Activated CD8-positive, alpha-beta T cell treated with anti-CD3 and anti-CD28 coated beads for 36 hours (primary cell): Measurements from ENCODE around the gene CDH9. TPM values are rescaled to one million over a fixed set of nuclear protein-coding genes. Genes with fewer than 3 reads are reported as not detected.

ENCODE experiments used
- ATAC-seq: fragments of 200-7000 bp; cut with Tn5 transposase; one replicate; pipeline ENCODE4 v1.10.0; 2021; ENCODE audit warnings: mild to moderate bottlenecking, moderate library complexity
- CTCF ChIA-PET: fragments of 350-600 bp; sonication (Branson Sonifier 250); formaldehyde crosslinking; loops from one replicate; lab custom pipeline; 2021; ENCODE audit warnings: antibody characterized with exemption; lab: Charles Lee
- POLR2A ChIA-PET: fragments of 350-600 bp; sonication (Branson Sonifier 250); formaldehyde crosslinking; loops from one replicate; lab custom pipeline; 2021; ENCODE audit warnings: antibody characterized with exemption; lab: Charles Lee
- DNase-seq: peaks from one replicate; pipeline ENCODE4 v3.0.0-alpha.2; 2020
- H3K27ac Mint-ChIP-seq: one replicate; pipeline ENCODE4 v1.8.0; 2021; ENCODE audit warnings: mild to moderate bottlenecking, mixed read lengths
- H3K27me3 Mint-ChIP-seq: one replicate; pipeline ENCODE4 v1.8.0; 2021; ENCODE audit warnings: mixed read lengths
- H3K36me3 Mint-ChIP-seq: one replicate; pipeline ENCODE4 v1.8.0; 2021; ENCODE audit warnings: low read depth, mixed read lengths
- H3K4me1 Mint-ChIP-seq: one replicate; pipeline ENCODE4 v1.8.0; 2021; ENCODE audit warnings: low read depth, mixed read lengths
- H3K4me3 Mint-ChIP-seq: one replicate; pipeline ENCODE4 v1.8.0; 2021; ENCODE audit warnings: mild to moderate bottlenecking, moderate library complexity, mixed read lengths
- H3K9me3 Mint-ChIP-seq: one replicate; pipeline ENCODE4 v1.8.0; 2021; ENCODE audit warnings: mixed read lengths
- CTCF ChIP-seq: fragments of 200-600 bp; IDR thresholded peaks from one replicate; pipeline ENCODE4 v1.8.0; 2022; ENCODE audit warnings: antibody characterized with exemption, mild to moderate bottlenecking
- intact Hi-C: fragments of 100-400 bp; cut with micrococcal nuclease; formaldehyde crosslinking; loops from one replicate; pipeline ENCODE4 v1.10.0; 2022
- total RNA-seq, 2 experiments: library from RNA; stranded (reverse); gene quantifications; one replicate each; pipeline ENCODE4 v1.2.3, GENCODE V29; 2021

Gene CDH9
- total RNA-seq, 2 experiments from 2014 or later = not detected

GRCh38 chr5:26893078-26893477 lies 145.3 kb downstream of the CDH9 start:
- Mint-ChIP-seq H3K4me1 (no peaks in the 10 kb centered on the region), H3K27ac (no peak overlapping the region), H3K27me3 (no peaks in the 10 kb centered on the region), H3K36me3 (no peaks in the 10 kb centered on the region), H3K9me3 (peaks cover 9% of the 10 kb centered on the region), H3K4me3 (no peak overlapping the region)
- ChIA-PET CTCF (no interaction called here), POLR2A (no interaction called here)
- ATAC-seq (no peak), DNase-seq (no peak)
- intact Hi-C loops = no loop called here
- TF ChIP-seq CTCF = no peak

- no peak for ATAC-seq
- Mint-ChIP-seq H3K9me3 (peaks cover 4% of the 10 kb centered on the region), H3K27me3 (no peaks in the 10 kb centered on the region), H3K4me3 (no peak overlapping the region), H3K36me3 (no peaks in the 10 kb centered on the region), H3K27ac (no peak overlapping the region), H3K4me1 (no peaks in the 10 kb centered on the region)
- CTCF ChIA-PET = no interaction called here
- intact Hi-C loops = no loop called here
- POLR2A ChIA-PET = no interaction called here
- DNase-seq = no peak
- no peak for TF ChIP-seq CTCF
These were observed 148.6 kb downstream of the CDH9 start for GRCh38 chr5:26889815-26890214.

- H3K4me3 Mint-ChIP-seq = no peak overlapping the region
- DNase-seq (no peak), ATAC-seq (no peak)
- TF ChIP-seq CTCF = no peak
- H3K27me3 Mint-ChIP-seq = no peaks in the 10 kb centered on the region
- H3K36me3 Mint-ChIP-seq = no peaks in the 10 kb centered on the region
- ChIA-PET CTCF (no interaction called here), POLR2A (no interaction called here)
- H3K27ac Mint-ChIP-seq = no peak overlapping the region
- H3K4me1 Mint-ChIP-seq = no peaks in the 10 kb centered on the region
- intact Hi-C loops = no loop called here
- H3K9me3 Mint-ChIP-seq = peaks cover 3% of the 10 kb centered on the region
These were observed 153.9 kb downstream of the CDH9 start for GRCh38 chr5:26884481-26884880.

DNA sequence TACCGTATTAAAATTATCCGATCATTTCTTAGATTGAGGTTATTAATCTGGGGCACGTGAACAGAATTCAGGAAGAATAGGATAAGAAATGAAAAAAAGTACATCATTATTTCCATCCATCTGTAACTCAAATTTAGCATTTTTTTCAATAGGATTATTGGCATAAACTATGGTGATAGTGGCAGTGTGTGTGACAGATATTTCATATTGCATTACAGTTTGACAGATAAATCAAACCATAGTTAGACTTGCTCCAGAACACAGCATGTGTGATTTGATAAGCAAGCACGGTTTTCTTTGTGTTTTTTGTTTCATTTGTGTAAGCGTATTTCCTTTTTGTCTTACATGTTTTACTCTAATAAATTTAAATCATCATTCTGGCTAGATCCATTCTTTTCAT lies 155.0 kb downstream of the CDH9 start:
- ATAC-seq (no peak), DNase-seq (no peak)
- Mint-ChIP-seq H3K9me3 (peaks cover 3% of the 10 kb centered on the region), H3K4me3 (no peak overlapping the region), H3K4me1 (no peaks in the 10 kb centered on the region), H3K36me3 (no peaks in the 10 kb centered on the region), H3K27ac (no peak overlapping the region), H3K27me3 (no peaks in the 10 kb centered on the region)
- intact Hi-C loops = no loop called here
- ChIA-PET POLR2A (no interaction called here), CTCF (no interaction called here)
- TF ChIP-seq CTCF = no peak

DNA sequence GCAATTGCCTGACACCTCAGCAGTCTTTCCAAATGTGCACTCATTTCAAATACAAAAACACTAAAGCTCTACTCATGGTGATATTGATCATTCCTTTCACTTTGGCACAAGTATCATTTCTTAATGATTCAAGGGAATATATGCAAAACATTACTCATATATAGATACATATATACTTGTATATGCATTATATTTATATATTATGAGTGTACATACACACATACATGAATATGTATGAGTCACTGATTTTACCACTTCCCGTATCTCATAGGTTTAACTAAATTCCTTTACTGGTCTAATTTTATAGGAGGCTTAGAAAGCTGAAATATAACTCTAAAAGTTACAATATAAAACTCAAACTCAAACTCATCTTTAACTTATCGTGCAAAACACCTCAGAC lies 156.5 kb downstream of the CDH9 start:
- no peaks in the 10 kb centered on the region for H3K36me3 Mint-ChIP-seq

More for the DNA sequence above, 156.5 kb downstream of the CDH9 start:
- ChIA-PET POLR2A (no interaction called here), CTCF (no interaction called here)
- ATAC-seq = no peak
- Mint-ChIP-seq H3K4me3 (no peak overlapping the region), H3K27me3 (no peaks in the 10 kb centered on the region), H3K9me3 (peaks cover 3% of the 10 kb centered on the region), H3K4me1 (no peaks in the 10 kb centered on the region), H3K27ac (no peak overlapping the region)
- DNase-seq = no peak
- no peak for TF ChIP-seq CTCF
- intact Hi-C loops = no loop called here
